K562 (cell line): Measurements from ENCODE around the gene C22orf39. TPM values are rescaled to one million over a fixed set of nuclear protein-coding genes. Genes with fewer than 3 reads are reported as not detected.

Experiments
- ARID3A ChIP-seq: IDR thresholded peaks from 2 replicates; pipeline ENCODE4 v1.6.1; 2012; ENCODE audit warnings: low read depth, low read length, improper control_type of control experiment, borderline replicate concordance
- CCNT2 ChIP-seq: IDR thresholded peaks from 2 replicates; pipeline ENCODE4 v1.6.1; 2011; ENCODE audit warnings: borderline replicate concordance, low read depth, mild to moderate bottlenecking, moderate library complexity, mixed read lengths, low read length; ENCODE audit not compliant: insufficient read length; ENCODE audit errors: extremely low read depth
- CTBP1 ChIP-seq: fragments of 450-650 bp; IDR thresholded peaks from 2 replicates; pipeline ENCODE4 v1.6.1; 2016; ENCODE audit warnings: borderline replicate concordance
- EHMT2 ChIP-seq: fragments of 450-650 bp; IDR thresholded peaks from 2 replicates; pipeline ENCODE4 v1.6.1; 2018; ENCODE audit warnings: antibody characterized with exemption
- EP400 ChIP-seq: fragments of 450-650 bp; IDR thresholded peaks from 2 replicates; pipeline ENCODE4 v1.6.1; 2017; ENCODE audit warnings: antibody characterized with exemption, mild to moderate bottlenecking, moderate library complexity
- FIP1L1 ChIP-seq: fragments of 200-400 bp; formaldehyde crosslinking; IDR thresholded peaks from 2 replicates; pipeline ENCODE4 v1.6.1; 2018; ENCODE audit warnings: mild to moderate bottlenecking, low read depth, low read length; ENCODE audit not compliant: poor library complexity, severe bottlenecking
- FOXO4 ChIP-seq: fragments of 450-650 bp; formaldehyde crosslinking; IDR thresholded peaks from 2 replicates; pipeline ENCODE4 v1.4.0; 2020; ENCODE audit warnings: mild to moderate bottlenecking, moderate library complexity
- HCFC1 ChIP-seq: IDR thresholded peaks from 2 replicates; pipeline ENCODE4 v1.6.1; 2012; ENCODE audit warnings: low read depth, low read length, improper control_type of control experiment
- HMBOX1 ChIP-seq: sonication (generic); IDR thresholded peaks from 2 replicates; pipeline ENCODE4 v1.6.1; 2016
- L3MBTL2 ChIP-seq: fragments of 450-650 bp; IDR thresholded peaks from 2 replicates; pipeline ENCODE4 v1.6.1; 2016; ENCODE audit warnings: mild to moderate bottlenecking, moderate library complexity
- MEIS2 ChIP-seq: fragments of 450-650 bp; IDR thresholded peaks from 2 replicates; pipeline ENCODE4 v1.6.1; 2014; ENCODE audit warnings: mild to moderate bottlenecking; ENCODE audit not compliant: partially characterized antibody
- NONO ChIP-seq, 2 experiments: fragments of 200-400 bp in 1 of 2; fragments of 450-650 bp in 1 of 2; formaldehyde crosslinking in 1 of 2; IDR thresholded peaks; 2 replicates each; pipeline ENCODE4 v1.6.1; 2017; ENCODE audit warnings: low read depth in 2 of 2, mild to moderate bottlenecking in 2 of 2, moderate library complexity in 2 of 2, low read length in 1 of 2
- SIN3B ChIP-seq: fragments of 450-650 bp; IDR thresholded peaks from 2 replicates; pipeline ENCODE4 v1.6.1; 2017; ENCODE audit warnings: low read depth, mild to moderate bottlenecking, moderate library complexity
- THRB ChIP-seq: fragments of 450-650 bp; formaldehyde crosslinking; conservative IDR thresholded peaks from 2 replicates; pipeline ENCODE4 v1.4.0; 2022; ENCODE audit warnings: mild to moderate bottlenecking, missing genetic modification characterization
- ZNF146 ChIP-seq: IDR thresholded peaks from one replicate; pipeline ENCODE4 v1.6.1; 2018; ENCODE audit warnings: missing compliant biosample characterization; ENCODE audit not compliant: unreplicated experiment
- ZNF24 ChIP-seq: fragments of 450-650 bp; IDR thresholded peaks from 2 replicates; pipeline ENCODE4 v1.6.1; 2016
- ZNF274 ChIP-seq: IDR thresholded peaks from 2 replicates; pipeline ENCODE4 v1.6.1; 2011; ENCODE audit warnings: low read depth, mild to moderate bottlenecking, low read length, moderate library complexity, borderline replicate concordance
- ZNF551 ChIP-seq: fragments of 250-450 bp; sonication (Bioruptor Pico); IDR thresholded peaks from 2 replicates; pipeline ENCODE4 v1.5.0; 2021; ENCODE audit warnings: mild to moderate bottlenecking, moderate library complexity
- ZNF644 ChIP-seq: fragments of 200-800 bp; sonication (Bioruptor generic); IDR thresholded peaks from 2 replicates; pipeline ENCODE4 v1.6.1; 2016; ENCODE audit warnings: low read depth, missing genetic modification characterization, missing compliant biosample characterization
- ZNF764 ChIP-seq: fragments of 250-450 bp; sonication (Bioruptor Pico); IDR thresholded peaks from 2 replicates; pipeline ENCODE4 v1.4.0; 2020; ENCODE audit warnings: low read depth, mild to moderate bottlenecking, moderate library complexity
- ZSCAN32 ChIP-seq: fragments of 450-650 bp; formaldehyde crosslinking; IDR thresholded peaks from 2 replicates; pipeline ENCODE4 v1.4.0; 2020; ENCODE audit warnings: mild to moderate bottlenecking, moderate library complexity
- polyA plus RNA-seq, 8 experiments: library from polyadenylated mRNA; depleted of rRNA in 4 of 8; stranded (reverse) in 5 of 8; unstranded in 3 of 8; fragments of >200 nt; fragmentation: Nextera tagmentation in 2 of 8; fragmentation: Illumina TruSeq in 1 of 8; extraction: Ambion mirVana in 2 of 8; extraction: Trizol in 1 of 8; gene quantifications; 2 replicates each; pipeline versions ENCODE4 v1.2.1 to v1.2.3, GENCODE V29; 2011 to 2014; ENCODE audit warnings: inconsistent platforms in 1 of 8, missing spikeins in 1 of 8
- total RNA-seq, 7 experiments: library from RNA; depleted of rRNA in 6 of 7; stranded (reverse); fragments of >200 nt in 6 of 7; fragmentation: Illumina TruSeq in 2 of 7; extraction: Trizol in 2 of 7; gene quantifications; 2 replicates each; pipeline versions ENCODE4 v1.2.1 to v1.2.3, GENCODE V29; 2011 to 2021; ENCODE audit warnings: low replicate concordance in 1 of 7

The C22orf39 gene
- total and polyA plus RNA-seq, 9 of the 15 experiments (the other 6 are each of a cell fraction or from before 2014, with no cell fraction given), result 20.4 to 139 (median 66.8) TPM

GRCh38 chr22:19396934-19397733 is 50.4 kb downstream of the C22orf39 start (continued):
- 0 out of 2 replicates have a peak, but pooled peaks have one; percentile 36 for TF ChIP-seq ZNF274
- TF ChIP-seq NONO (IDR thresholded peaks at IDR 0.05; ENCODE audit: low read depth in 2 of 2, low read length in 1 of 2), result peak in 1 of 2 experiments; percentile 81; a peak in 2 of 4 replicates
- TF ChIP-seq HCFC1, result peak; percentile 57; the same call in 1 of the 2 replicates
- no peak for TF ChIP-seq EHMT2
- peak; percentile 85 for TF ChIP-seq L3MBTL2
- TF ChIP-seq ZNF24, result peak; percentile 98
- no peak for TF ChIP-seq ZNF146 (CRISPR knock-in tag)
- TF ChIP-seq ZNF644 (tag), result peak; percentile 96
- TF ChIP-seq ZSCAN32 (CRISPR knock-in tag), result peak; percentile 55; the same call in 1 of the 2 replicates
- peak; percentile 98; the same call in 1 of the 2 replicates for TF ChIP-seq ARID3A
- TF ChIP-seq CCNT2, result peak; percentile 98
- 0 out of 2 replicates have a peak, but pooled peaks have one; percentile 50 for TF ChIP-seq ZNF764 (CRISPR knock-in tag)
- no peak for TF ChIP-seq FOXO4 (CRISPR knock-in tag)
- TF ChIP-seq CTBP1, result peak; percentile 99
- TF ChIP-seq HMBOX1, result peak; percentile 92
- TF ChIP-seq MEIS2, result peak; percentile 95
- no peak for TF ChIP-seq ZNF551 (CRISPR knock-in tag)
- TF ChIP-seq SIN3B, result 0 out of 2 replicates have a peak, but pooled peaks have one; percentile 7
- TF ChIP-seq EP400, result peak; percentile 85
- peak; percentile 80 for TF ChIP-seq THRB (CRISPR knock-in tag)
- TF ChIP-seq FIP1L1, result no peak
